ENCODE data around the gene RETSAT. TPM values are rescaled to one million over a fixed set of nuclear protein-coding genes. Genes with fewer than 3 reads are reported as not detected.
A peak's percentile ranks its signal among the peaks of the same experiment; 100 is the strongest.

The RETSAT gene
- total RNA-seq: 34.1 and 38.8 TPM in 2 replicates
- long read RNA-seq, transcript RETSAT-201 (11 exons, 3,100 nt): major isoform, 64 of 79 reads
- long read RNA-seq, partial matches to known transcripts: 9 of 79 reads
- long read RNA-seq, other reads (novel, unspliced or antisense): 6 of 79 reads

DNA sequence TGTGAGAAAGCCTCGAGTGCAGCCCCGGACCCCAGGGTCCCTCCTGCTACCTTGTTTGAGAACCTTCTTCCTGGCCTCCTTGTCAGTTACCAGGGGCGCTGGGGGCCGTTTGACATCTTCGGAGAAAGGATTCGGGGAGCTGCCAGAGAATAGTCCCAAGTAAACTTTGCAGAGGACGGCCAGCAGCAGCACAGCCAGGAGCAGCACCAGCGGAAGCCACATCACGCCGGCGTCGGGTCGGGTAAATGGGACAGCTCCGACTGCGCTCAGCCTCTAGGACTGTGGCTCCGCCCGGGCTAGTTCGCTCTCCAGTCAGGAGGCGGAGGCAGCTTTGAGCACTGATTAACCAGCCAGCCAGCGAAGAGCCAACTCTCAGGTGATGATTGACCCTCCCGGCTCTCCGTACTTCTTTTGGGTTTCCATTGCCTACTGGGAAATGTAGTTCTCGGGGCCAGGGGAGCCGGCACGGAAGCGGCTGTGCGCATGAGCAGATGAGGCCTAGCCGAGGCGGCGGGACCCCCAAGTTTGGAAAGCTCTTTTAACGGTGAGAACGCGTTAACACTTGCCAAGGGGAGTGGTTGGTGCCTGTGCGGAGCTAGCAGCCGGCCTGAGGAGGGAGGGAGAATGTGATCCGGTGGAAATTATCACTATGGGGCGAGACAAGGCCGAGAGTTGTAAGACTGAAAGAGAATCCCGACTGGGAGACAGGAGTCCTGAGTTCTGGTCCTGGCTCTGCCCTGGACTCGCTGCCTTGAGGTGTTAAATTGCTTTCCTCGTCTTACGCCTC is at the start of gene RETSAT, which contains the start of gene ELMOD3:
Gene RETSAT, minus strand, starts transcription at position 243 of the 787 bp plus-strand sequence. Its CDS starts 21 bp downstream, at position 222.
Gene ELMOD3, plus strand, starts transcription at position 484 of the 787 bp plus-strand sequence. CDS start 2,430 bp downstream, outside the sequence.
- Mint-ChIP-seq H3K4me1 (ENCODE audit: unreplicated experiment) (peaks cover 25% of the 10 kb centered on the region), H3K9me3 (ENCODE audit: unreplicated experiment) (no peaks in the 10 kb centered on the region), H3K4me3 (ENCODE audit: unreplicated experiment) (peak within 1 kb of the TSS; percentile 95), H3K27ac (ENCODE audit: unreplicated experiment) (peak within 1 kb of the TSS; percentile 99), H3K27me3 (ENCODE audit: unreplicated experiment) (no peaks in the 10 kb centered on the region), H3K36me3 (ENCODE audit: unreplicated experiment) (peaks cover 21% of the 10 kb centered on the region)
- peak; percentile 99 for DNase-seq (ENCODE audit: extremely low spot score, unreplicated experiment)
- TF ChIP-seq, protein P1, sequence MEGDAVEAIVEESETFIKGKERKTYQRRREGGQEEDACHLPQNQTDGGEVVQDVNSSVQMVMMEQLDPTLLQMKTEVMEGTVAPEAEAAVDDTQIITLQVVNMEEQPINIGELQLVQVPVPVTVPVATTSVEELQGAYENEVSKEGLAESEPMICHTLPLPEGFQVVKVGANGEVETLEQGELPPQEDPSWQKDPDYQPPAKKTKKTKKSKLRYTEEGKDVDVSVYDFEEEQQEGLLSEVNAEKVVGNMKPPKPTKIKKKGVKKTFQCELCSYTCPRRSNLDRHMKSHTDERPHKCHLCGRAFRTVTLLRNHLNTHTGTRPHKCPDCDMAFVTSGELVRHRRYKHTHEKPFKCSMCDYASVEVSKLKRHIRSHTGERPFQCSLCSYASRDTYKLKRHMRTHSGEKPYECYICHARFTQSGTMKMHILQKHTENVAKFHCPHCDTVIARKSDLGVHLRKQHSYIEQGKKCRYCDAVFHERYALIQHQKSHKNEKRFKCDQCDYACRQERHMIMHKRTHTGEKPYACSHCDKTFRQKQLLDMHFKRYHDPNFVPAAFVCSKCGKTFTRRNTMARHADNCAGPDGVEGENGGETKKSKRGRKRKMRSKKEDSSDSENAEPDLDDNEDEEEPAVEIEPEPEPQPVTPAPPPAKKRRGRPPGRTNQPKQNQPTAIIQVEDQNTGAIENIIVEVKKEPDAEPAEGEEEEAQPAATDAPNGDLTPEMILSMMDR (IDR thresholded peaks at IDR 0.05): no peak

DNA sequence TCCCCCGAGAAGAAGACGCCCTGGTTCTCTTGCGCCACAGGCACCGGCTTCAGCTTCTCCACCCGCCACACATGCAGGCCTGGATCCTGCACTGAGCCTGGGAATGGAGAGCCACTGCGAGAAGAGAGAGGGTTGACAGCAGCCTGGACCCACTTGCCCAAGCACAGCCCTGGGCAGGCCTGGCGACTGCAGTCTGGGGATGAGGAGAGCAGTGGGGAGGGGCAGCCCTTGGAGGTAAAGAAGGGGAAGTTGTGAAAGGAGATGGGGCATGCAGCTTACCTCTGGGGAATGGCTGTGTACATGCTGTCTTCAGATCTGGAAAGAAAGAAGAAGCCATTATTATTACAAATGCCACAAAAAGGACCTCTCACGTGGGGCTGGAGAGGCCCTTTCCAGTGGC is 47.5 kb upstream of the RETSAT start:
- Mint-ChIP-seq H3K4me1 (ENCODE audit: unreplicated experiment) (peaks cover 14% of the 10 kb centered on the region), H3K9me3 (ENCODE audit: unreplicated experiment) (no peaks in the 10 kb centered on the region), H3K27me3 (ENCODE audit: unreplicated experiment) (no peaks in the 10 kb centered on the region), H3K27ac (ENCODE audit: unreplicated experiment) (no peak overlapping the region), H3K4me3 (ENCODE audit: unreplicated experiment) (no peak overlapping the region), H3K36me3 (ENCODE audit: unreplicated experiment) (peaks cover 4% of the 10 kb centered on the region)
- TF ChIP-seq, protein P1 (IDR thresholded peaks at IDR 0.05): no peak
- DNase-seq (ENCODE audit: extremely low spot score, unreplicated experiment): no peak

DNA sequence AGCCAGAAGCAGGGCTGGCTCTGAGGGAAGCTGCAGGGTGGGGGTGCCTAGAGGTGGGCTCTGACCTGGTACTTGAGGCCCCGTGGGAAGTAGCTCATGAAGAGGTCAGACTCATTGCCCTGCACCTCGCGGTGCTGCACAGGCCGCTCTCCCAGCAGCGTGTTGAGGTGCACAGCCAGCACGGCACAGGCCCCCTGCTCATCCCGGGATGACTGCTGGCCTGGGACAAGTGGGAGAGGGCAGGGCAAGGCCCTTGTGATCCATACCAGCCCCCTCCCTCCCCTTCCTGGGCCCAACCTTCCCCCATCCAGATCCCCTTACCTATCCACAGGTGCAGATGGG is 47.1 kb upstream of the RETSAT start:
- Mint-ChIP-seq H3K9me3 (ENCODE audit: unreplicated experiment) (no peaks in the 10 kb centered on the region), H3K27ac (ENCODE audit: unreplicated experiment) (no peak overlapping the region), H3K27me3 (ENCODE audit: unreplicated experiment) (no peaks in the 10 kb centered on the region), H3K4me1 (ENCODE audit: unreplicated experiment) (peaks cover 18% of the 10 kb centered on the region), H3K36me3 (ENCODE audit: unreplicated experiment) (peaks cover 4% of the 10 kb centered on the region), H3K4me3 (ENCODE audit: unreplicated experiment) (no peak overlapping the region)
- DNase-seq (ENCODE audit: extremely low spot score, unreplicated experiment): no peak
- TF ChIP-seq, protein P1 (IDR thresholded peaks at IDR 0.05): no peak

DNA sequence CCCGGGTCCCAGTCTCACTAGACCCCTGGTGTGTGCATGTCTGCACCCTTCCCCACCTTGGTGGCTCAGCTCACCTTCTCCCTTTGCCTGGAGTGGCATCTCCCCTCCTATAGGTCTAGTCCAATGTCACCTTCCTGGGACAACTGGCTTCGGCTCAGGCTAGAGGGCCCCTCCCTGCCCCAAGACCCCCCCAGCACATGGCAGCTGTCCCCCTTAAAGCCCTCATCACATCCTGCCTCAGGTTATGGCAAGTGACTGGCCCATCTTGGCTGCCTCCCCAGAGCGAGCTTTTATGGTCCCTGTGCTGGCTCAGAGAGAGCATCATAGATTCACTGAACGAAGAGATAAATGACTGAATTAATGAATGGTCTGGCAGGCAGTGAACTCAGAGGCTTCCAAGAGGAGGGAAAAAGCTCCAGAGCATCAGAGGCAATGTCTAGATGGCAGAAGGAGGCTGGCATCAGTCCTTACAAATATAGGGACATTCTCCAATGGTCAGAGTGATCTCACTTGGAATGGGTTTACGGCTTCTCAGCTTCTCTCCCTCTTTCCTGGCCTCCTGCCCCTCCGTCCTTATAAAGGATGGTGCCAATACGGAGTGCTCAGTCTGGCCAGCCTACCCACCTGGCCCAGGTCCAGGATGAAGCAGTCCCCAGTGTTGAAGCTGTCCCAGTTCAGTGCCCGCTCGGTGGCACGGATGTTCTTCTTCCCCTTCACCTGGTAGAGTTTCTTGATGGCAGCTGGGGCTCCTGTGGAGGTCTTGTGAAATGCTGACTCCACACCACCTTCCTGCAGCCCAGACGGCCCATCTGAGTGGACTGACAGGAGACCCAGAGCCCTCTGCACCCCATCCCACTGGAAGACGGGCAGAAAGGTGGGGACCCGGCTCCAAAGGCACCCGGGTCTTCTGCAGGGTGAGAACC is 46.5 kb upstream of the RETSAT start:
- TF ChIP-seq, protein P1 (IDR thresholded peaks at IDR 0.05): no peak
- no peaks in the 10 kb centered on the region for H3K27me3 Mint-ChIP-seq (ENCODE audit: unreplicated experiment)
- H3K4me3 Mint-ChIP-seq (ENCODE audit: unreplicated experiment): no peak overlapping the region
- H3K9me3 Mint-ChIP-seq (ENCODE audit: unreplicated experiment): no peaks in the 10 kb centered on the region
- peaks cover 17% of the 10 kb centered on the region for H3K4me1 Mint-ChIP-seq (ENCODE audit: unreplicated experiment)
- H3K36me3 Mint-ChIP-seq (ENCODE audit: unreplicated experiment): peaks cover 4% of the 10 kb centered on the region
- DNase-seq (ENCODE audit: extremely low spot score, unreplicated experiment): no peak
- H3K27ac Mint-ChIP-seq (ENCODE audit: unreplicated experiment): no peak overlapping the region

Measured in osteocyte (in vitro differentiated cells).